ENCODE measurements around the gene DDX21.
"Not testable (repeated sequence)": the region's sequence is repeated elsewhere in the genome, so short reads cannot be mapped to it uniquely, and the experiment has no call there.

Gene DDX21

GRCh38 chr10:68959695-68960527 is 3.9 kb downstream of the DDX21 start:
- DNase-seq (ENCODE audit: low read depth): no peak
- H3K4me3 ChIP-seq (ENCODE audit: low read depth, low read length): no peak overlapping the region
- no peak for TF ChIP-seq CTCF (IDR thresholded peaks at IDR 0.05; ENCODE audit: insufficient read depth, low read depth, low read length, missing control alignments)

- TF ChIP-seq CTCF (IDR thresholded peaks at IDR 0.05; ENCODE audit: insufficient read depth, low read depth, low read length, missing control alignments): no peak
- no peak overlapping the region for H3K4me3 ChIP-seq (ENCODE audit: low read depth, low read length)
- no peak for DNase-seq (ENCODE audit: low read depth)
Measured at GRCh38 chr10:68963151-68963550, 7.2 kb downstream of the DDX21 start.

GRCh38 chr10:68973975-68974374 is 18.0 kb downstream of the DDX21 start:
- no peak overlapping the region for H3K4me3 ChIP-seq (ENCODE audit: low read depth, low read length)
- no peak for TF ChIP-seq CTCF (IDR thresholded peaks at IDR 0.05; ENCODE audit: insufficient read depth, low read depth, low read length, missing control alignments)
- no peak for DNase-seq (ENCODE audit: low read depth)

GRCh38 chr10:68975936-68976473 is 20.0 kb downstream of the DDX21 start:
- not testable (repeated sequence) for H3K4me3 ChIP-seq (ENCODE audit: low read depth, low read length); DNase-seq (ENCODE audit: low read depth)

GRCh38 chr10:68979738-68980137 is 23.8 kb downstream of the DDX21 start:
- not testable (repeated sequence) for DNase-seq (ENCODE audit: low read depth); H3K4me3 ChIP-seq (ENCODE audit: low read depth, low read length)

GRCh38 chr10:68981074-68981473 is 25.1 kb downstream of the DDX21 start:
- no peak for DNase-seq (ENCODE audit: low read depth)
- no peak overlapping the region for H3K4me3 ChIP-seq (ENCODE audit: low read depth, low read length)
- TF ChIP-seq CTCF (IDR thresholded peaks at IDR 0.05; ENCODE audit: insufficient read depth, low read depth, low read length, missing control alignments): peak; percentile 22

GRCh38 chr10:68982389-68982788 is 26.4 kb downstream of the DDX21 start:
- no peak for DNase-seq (ENCODE audit: low read depth)
- no peak for TF ChIP-seq CTCF (IDR thresholded peaks at IDR 0.05; ENCODE audit: insufficient read depth, low read depth, low read length, missing control alignments)
- H3K4me3 ChIP-seq (ENCODE audit: low read depth, low read length): no peak overlapping the region

- no peak overlapping the region for H3K4me3 ChIP-seq (ENCODE audit: low read depth, low read length)
- no peak for DNase-seq (ENCODE audit: low read depth)
- no peak for TF ChIP-seq CTCF (IDR thresholded peaks at IDR 0.05; ENCODE audit: insufficient read depth, low read depth, low read length, missing control alignments)
Measured at GRCh38 chr10:68987611-68988010, 31.6 kb downstream of the DDX21 start.

Measured in GM12865 (cell line).